ENCODE results near the gene S100A5. TPM values are rescaled to one million over a fixed set of nuclear protein-coding genes. Genes with fewer than 3 reads are reported as not detected.
A peak's percentile ranks its signal among the peaks of the same experiment; 100 is the strongest.
"Not testable (repeated sequence)": the region's sequence is repeated elsewhere in the genome, so short reads cannot be mapped to it uniquely, and the experiment has no call there.

Gene S100A5
- total RNA-seq, 1 donor from 2014 or later, result not detected

- peak; percentile 44 for DNase-seq (ENCODE audit: low read depth)
- FAIRE-seq, result no peak
- Histone ChIP-seq H3K4me3 (ENCODE audit: low read depth, low read length) (no peak overlapping the region), H3K27me3 (ENCODE audit: control insufficient read depth, insufficient read depth, low read length) (no peaks in the 10 kb centered on the region), H3K36me3 (ENCODE audit: control insufficient read depth, insufficient read depth, low read length) (no peaks in the 10 kb centered on the region)
- TF ChIP-seq CTCF (IDR thresholded peaks at IDR 0.05; ENCODE audit: insufficient read depth, low read length, severe bottlenecking), result no peak
These were observed 15.5 kb downstream of the S100A5 start for GRCh38 chr1:153525088-153525728.

GRCh38 chr1:153522353-153523048 lies 18.2 kb downstream of the S100A5 start:
- not testable (repeated sequence) for H3K27me3 ChIP-seq (ENCODE audit: control insufficient read depth, insufficient read depth, low read length); FAIRE-seq; H3K4me3 ChIP-seq (ENCODE audit: low read depth, low read length); H3K36me3 ChIP-seq (ENCODE audit: control insufficient read depth, insufficient read depth, low read length); DNase-seq (ENCODE audit: low read depth)

GRCh38 chr1:153521808-153522207 lies 18.9 kb downstream of the S100A5 start:
- FAIRE-seq, result not testable (repeated sequence)

GRCh38 chr1:153520818-153521476 lies 19.8 kb downstream of the S100A5 start:
- no peak for TF ChIP-seq CTCF (IDR thresholded peaks at IDR 0.05; ENCODE audit: insufficient read depth, low read length, severe bottlenecking)
- FAIRE-seq, result no peak

More at GRCh38 chr1:153521808-153522207, 18.9 kb downstream of the S100A5 start:
- H3K36me3 ChIP-seq (ENCODE audit: control insufficient read depth, insufficient read depth, low read length); H3K4me3 ChIP-seq (ENCODE audit: low read depth, low read length); DNase-seq (ENCODE audit: low read depth); H3K27me3 ChIP-seq (ENCODE audit: control insufficient read depth, insufficient read depth, low read length): not testable (repeated sequence)

GRCh38 chr1:153520137-153520691 lies 20.5 kb downstream of the S100A5 start:
- not testable (repeated sequence) for H3K4me3 ChIP-seq (ENCODE audit: low read depth, low read length); H3K36me3 ChIP-seq (ENCODE audit: control insufficient read depth, insufficient read depth, low read length); FAIRE-seq; DNase-seq (ENCODE audit: low read depth); H3K27me3 ChIP-seq (ENCODE audit: control insufficient read depth, insufficient read depth, low read length)

More at GRCh38 chr1:153520818-153521476, 19.8 kb downstream of the S100A5 start:
- no peaks in the 10 kb centered on the region for H3K27me3 ChIP-seq (ENCODE audit: control insufficient read depth, insufficient read depth, low read length)
- no peak overlapping the region for H3K4me3 ChIP-seq (ENCODE audit: low read depth, low read length)
- H3K36me3 ChIP-seq (ENCODE audit: control insufficient read depth, insufficient read depth, low read length), result no peaks in the 10 kb centered on the region
- DNase-seq (ENCODE audit: low read depth), result no peak

GRCh38 chr1:153519242-153519641 lies 21.5 kb downstream of the S100A5 start:
- H3K36me3 ChIP-seq (ENCODE audit: control insufficient read depth, insufficient read depth, low read length), result no peaks in the 10 kb centered on the region
- TF ChIP-seq CTCF (IDR thresholded peaks at IDR 0.05; ENCODE audit: insufficient read depth, low read length, severe bottlenecking), result no peak
- FAIRE-seq (no peak), DNase-seq (ENCODE audit: low read depth) (no peak)
- no peaks in the 10 kb centered on the region for H3K27me3 ChIP-seq (ENCODE audit: control insufficient read depth, insufficient read depth, low read length)
- no peak overlapping the region for H3K4me3 ChIP-seq (ENCODE audit: low read depth, low read length)

Data from bronchial epithelial cell (primary cell).